Hippocampal formation (tissue), 2 donors: ENCODE measurements around the gene SH2D5.
A peak's percentile ranks its signal among the peaks of the same experiment; 100 is the strongest.
"Not testable (repeated sequence)": the region's sequence is repeated elsewhere in the genome, so short reads cannot be mapped to it uniquely, and the experiment has no call there.

Experiments used
- DNase-seq, 2 donors: peaks; one replicate each; lab custom pipeline; 2025; lab: John Stamatoyannopoulos, UW

The SH2D5 gene

DNA sequence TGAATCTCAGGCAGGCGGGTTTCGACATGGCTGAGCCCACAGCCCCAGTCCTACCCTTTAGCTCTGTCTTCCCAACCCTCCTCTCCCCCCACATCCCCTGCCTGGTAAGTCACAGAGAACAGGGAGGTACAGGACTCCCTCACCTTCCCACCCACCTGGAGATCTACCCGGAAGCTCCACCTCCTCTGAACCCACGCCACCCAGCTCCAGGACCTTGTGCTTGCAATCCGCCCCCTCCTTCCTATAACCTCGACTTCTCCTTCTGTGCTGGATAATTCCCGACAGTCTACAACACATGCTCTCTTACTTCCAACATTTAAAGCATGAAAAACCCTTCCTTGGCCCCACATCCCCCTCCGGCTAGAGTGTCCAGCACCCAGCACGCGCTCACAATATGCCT is 37.0 kb downstream of the SH2D5 start:
- no peak for DNase-seq

- DNase-seq: no peak
Observed at GRCh38 chr1:20693623-20694022, 38.9 kb downstream of the SH2D5 start.

DNA sequence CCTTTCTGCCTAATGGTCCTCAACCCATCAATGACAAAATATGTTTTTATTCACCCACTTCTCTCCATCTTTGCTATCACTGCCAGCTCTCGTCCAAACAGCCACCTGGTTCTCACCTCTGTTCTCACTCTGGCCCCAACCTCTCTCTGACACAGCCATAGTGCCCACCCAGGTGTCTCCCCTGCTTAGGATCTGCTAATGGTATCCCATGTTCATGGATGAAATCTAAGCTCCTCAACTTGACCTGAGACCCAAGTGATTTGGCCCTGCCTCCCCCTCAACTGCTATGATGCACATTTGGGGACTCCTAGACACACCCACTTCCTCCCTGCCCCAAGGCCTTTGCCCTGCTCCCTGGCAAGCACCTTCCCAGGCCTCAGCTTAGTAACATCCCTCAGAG is 40.6 kb downstream of the SH2D5 start:
- DNase-seq: no peak

DNA sequence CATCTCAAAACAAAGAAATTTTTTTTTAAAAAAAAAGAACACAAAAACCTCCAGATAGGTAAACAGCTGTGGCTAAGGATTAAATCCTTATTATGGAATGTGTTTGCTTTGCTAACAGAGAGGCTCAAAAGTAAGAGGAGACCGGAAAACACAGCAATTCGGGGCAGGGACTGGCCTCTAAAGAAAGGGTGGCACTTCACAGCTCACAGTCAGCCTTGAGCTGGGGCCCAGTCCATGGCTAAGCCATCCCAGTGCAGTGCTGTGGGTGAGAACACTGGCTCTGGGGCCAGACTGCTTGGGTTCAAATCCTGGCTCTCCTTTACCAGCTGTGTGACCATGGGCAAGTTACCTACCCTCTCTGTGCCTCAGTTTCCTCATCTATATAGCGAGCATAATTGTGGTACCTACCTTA is 42.9 kb downstream of the SH2D5 start:
- no peak for DNase-seq

DNA sequence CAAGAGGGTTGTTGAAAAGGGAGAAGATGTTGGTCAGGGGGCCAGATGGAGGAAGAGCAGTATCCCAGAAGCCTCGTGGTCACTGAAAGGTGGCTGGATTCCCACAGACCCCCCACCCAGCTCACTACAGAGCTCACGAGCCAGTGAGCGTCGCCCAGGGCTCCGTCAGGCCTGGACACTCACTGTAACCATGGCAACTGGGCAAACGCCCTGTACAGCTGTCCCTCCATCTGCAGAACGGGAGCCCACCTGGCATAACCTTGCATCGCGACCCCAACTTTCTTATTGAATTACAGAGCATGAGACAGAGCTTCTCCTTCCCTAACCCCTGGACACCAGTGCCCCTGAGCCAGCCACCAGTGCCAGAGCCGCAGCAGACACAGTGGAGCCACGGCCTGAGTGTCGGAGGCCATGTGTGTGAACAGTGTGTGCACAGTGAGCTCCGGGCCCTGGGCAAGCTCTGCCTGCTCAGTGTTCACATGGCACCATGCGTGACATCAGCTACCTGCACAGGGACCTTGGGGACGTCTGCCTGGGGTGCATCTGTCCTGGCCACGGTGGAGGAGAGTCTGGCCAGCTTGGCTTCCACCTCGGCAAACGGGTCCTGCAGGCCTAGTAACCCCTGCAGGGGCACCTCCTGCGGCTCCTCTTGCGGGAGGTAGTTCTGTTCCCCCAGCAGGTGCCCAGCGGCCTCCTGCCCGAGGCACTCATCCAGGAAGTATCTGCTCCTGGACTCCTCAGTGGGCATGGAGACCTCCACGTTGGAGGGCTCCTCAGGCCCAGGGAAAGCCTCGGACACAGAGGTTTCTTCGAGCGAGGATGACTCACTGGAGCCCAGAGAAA is 45.4 kb downstream of the SH2D5 start:
- no peak for DNase-seq

GRCh38 chr1:20685741-20686140 is 46.8 kb downstream of the SH2D5 start:
- peak in 1 of 2 donors; percentile 31 for DNase-seq

GRCh38 chr1:20685099-20685662 is 47.3 kb downstream of the SH2D5 start:
- peak in 1 of 2 donors; percentile 31 for DNase-seq

DNA sequence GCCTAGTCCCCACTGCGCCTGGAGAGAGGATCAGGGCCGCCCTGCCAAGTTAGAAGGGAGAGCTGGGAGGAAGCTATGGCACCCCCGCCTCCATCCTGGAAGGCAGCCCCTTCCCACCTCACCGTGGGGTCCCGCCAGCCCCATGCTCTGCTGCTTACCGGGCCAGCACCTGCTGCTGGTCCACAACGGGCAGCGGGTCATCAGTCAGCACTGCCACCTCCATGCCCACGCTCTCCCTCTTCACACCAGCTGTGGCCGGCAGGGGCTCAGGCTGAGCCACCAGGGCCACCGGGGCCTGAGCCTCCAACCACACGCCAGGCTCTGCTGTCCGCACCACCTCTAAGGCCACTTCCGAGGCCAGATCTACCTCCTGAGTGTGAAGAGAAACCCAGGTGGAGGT is 47.9 kb downstream of the SH2D5 start:
- DNase-seq: no peak

GRCh38 chr1:20684050-20684620 is 48.4 kb downstream of the SH2D5 start:
- no peak for DNase-seq

DNA sequence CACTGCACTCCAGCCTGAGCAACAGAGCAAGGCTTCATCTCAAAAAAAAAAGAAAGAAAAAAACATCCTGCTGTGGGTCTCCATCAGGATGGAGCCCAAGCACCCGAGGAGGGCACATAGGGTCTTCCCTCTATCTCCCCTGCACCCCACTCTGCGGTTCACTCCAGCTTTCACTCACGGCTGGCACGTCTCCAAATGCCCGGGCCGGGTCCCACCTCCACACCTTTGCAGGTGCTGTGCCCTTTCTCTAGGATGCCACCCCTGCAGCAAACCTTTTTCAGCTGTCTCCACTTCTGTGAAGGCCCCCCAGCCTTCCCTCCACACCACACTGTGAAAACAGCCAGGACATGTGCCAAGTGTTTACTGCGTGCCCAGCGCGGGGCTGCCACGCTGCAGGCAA is 48.9 kb downstream of the SH2D5 start:
- no peak for DNase-seq

DNA sequence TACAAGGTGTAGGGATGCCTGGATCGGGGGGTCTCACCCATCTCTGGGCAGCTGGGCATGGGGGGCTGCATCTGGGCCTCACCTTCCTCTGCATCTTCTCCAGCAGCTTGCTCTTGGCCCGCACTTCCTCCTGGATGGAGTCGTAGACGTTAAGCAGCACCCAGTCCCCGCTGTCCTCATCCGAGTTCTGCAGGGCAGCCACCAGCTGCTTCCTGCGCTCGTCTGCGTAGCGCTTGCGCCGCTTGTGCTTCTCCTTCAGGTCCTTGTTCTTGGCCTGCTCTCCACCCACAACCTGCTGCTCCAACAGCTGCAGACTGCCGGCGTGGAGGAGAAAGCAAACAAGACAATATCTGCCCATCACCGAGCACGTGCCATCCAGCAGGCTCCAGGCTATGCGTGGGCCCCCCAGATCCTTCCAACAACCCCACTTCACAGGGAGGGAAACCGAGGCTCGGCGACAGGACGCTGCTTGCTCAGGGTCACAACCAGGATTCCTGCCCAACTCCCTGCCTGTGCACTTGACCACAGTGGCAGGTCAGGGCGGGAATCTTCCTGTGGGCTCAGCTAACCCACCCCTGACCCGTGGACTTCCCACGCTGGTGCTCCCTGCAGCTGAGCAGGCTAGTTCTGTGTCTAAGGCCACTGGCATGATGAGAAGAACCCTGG is 49.8 kb downstream of the SH2D5 start:
- peak in 1 of 2 donors; percentile 28 for DNase-seq

- no peak for DNase-seq
Observed at GRCh38 chr1:20681999-20682398, 50.5 kb downstream of the SH2D5 start.

DNA sequence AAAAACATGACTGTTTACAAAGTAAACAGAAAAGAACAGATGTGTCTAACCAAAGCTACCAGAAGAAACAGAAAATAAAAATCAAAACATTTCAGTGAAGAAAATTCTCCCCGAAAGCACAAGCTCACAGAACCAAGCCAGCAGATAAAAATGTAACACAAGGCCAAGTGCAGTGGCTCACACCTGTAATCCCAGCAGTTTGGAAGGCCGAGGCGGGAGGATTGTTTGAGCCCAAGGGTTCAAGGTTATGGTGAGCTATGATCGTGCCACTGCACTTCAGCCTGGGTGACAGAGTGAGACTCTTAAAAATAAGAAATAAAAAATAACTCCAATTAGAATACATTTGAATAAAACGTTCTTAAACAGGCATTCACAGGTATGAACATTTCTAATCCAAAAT is 52.2 kb downstream of the SH2D5 start:
- DNase-seq: no peak

GRCh38 chr1:20678599-20678998 is 53.9 kb downstream of the SH2D5 start:
- DNase-seq: no peak

GRCh38 chr1:20673626-20674025 is 58.9 kb downstream of the SH2D5 start:
- DNase-seq: not testable (repeated sequence)

GRCh38 chr1:20672265-20672632 is 60.3 kb downstream of the SH2D5 start:
- DNase-seq: no peak

GRCh38 chr1:20670936-20671335 is 61.6 kb downstream of the SH2D5 start:
- no peak for DNase-seq
